GM21723 (cell line): ENCODE data around the gene TMPRSS2.

Experiments used
- ATAC-seq: cut with Tn5 transposase; IDR thresholded peaks from one replicate; pipeline ENCODE4 v1.9.1; 2021; ENCODE audit warnings: mild to moderate bottlenecking, moderate library complexity; ENCODE audit not compliant: unreplicated experiment

The TMPRSS2 gene

DNA sequence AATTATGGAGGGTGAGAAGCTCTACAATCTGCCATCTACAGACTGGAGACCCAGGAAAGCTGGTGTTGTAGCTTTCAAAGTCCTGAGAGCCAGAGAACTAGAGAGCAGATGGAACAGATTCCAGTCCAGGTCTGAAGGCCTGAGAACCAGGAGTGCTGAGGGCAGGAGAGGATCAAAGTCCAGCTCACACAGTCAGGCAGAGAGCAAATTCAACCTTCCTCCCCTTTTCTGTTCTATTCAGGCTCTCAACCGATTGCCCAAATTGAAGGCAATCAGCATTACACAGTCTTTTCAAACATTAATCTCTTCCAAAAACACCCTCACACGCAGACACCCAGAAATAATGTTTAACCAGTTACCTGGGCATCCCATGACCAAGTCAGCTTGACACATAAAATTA lies 2.5 kb upstream of the TMPRSS2 start:
- ATAC-seq = no peak

DNA sequence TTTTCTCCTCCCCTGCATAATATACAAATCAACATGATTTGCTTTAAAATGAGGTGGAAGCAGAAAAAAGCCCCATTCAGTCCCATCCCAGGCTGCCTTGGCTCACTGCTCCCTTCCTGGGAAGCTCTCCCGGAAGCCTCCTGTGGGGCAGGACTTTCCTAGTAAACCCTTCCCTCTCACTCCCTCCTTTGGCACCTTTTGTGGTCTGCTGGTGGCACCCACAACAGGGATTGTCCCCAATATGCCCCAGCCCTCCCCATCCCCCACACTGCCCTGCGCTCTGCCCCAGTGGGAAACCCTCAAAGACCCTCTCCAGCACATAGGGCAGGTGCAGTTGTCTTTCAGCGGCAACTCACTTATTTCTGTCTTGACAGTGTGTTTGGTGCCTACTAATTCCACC lies 1.8 kb upstream of the TMPRSS2 start:
- no peak for ATAC-seq

DNA sequence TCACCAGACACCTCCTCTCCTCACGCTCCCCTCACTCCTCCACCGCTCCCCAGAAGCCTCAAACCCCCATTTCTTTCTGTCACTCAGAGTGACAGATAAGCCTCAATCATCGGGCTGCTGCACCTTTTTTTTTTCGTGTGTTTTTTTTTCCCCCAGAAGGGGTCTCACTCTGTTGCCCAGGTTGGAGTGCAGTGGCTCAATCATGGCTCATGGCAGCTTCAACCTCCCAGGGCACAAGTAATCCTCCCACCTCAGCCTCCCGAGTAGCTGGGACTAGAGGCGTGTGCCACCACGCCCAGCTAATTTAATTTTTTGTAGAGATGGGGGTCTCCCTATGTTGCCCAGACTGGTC lies 1.2 kb upstream of the TMPRSS2 start:
- no peak for ATAC-seq

DNA sequence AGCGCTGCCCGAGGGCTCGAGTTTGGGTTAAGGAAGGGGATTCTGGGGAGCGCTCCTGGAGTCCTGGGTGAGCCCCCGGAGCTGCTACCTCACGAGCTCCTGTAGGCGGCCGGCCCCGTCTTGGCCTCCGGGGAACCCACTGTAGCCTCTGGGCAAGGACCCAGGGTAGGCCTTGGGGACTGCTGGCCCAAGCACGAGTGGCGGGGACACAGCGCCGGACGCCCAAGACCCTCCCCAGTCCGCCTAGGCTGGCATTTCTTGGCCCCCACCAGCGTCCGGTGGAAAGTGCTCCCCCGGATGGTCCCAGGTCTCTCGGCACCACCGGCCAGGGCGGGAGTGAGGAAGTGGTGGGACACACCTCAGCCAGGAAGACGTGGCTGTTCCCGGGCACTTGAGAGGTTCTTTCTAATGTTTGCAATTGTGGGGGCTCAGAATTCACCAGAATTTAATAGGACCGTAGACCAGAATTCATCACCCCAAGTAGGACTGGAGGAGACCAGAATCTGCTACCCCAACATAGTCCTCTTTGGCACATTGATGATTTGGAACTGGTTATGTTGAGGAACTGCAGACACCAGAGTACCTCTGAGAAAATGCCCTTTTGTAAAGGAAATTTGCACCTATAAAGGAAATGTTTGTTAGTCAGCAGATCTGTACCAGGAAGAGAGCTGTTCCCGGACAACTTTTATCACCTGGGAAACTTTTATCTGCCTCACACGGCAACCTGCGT lies 622 bp upstream of the TMPRSS2 start:
- ATAC-seq = no peak

DNA sequence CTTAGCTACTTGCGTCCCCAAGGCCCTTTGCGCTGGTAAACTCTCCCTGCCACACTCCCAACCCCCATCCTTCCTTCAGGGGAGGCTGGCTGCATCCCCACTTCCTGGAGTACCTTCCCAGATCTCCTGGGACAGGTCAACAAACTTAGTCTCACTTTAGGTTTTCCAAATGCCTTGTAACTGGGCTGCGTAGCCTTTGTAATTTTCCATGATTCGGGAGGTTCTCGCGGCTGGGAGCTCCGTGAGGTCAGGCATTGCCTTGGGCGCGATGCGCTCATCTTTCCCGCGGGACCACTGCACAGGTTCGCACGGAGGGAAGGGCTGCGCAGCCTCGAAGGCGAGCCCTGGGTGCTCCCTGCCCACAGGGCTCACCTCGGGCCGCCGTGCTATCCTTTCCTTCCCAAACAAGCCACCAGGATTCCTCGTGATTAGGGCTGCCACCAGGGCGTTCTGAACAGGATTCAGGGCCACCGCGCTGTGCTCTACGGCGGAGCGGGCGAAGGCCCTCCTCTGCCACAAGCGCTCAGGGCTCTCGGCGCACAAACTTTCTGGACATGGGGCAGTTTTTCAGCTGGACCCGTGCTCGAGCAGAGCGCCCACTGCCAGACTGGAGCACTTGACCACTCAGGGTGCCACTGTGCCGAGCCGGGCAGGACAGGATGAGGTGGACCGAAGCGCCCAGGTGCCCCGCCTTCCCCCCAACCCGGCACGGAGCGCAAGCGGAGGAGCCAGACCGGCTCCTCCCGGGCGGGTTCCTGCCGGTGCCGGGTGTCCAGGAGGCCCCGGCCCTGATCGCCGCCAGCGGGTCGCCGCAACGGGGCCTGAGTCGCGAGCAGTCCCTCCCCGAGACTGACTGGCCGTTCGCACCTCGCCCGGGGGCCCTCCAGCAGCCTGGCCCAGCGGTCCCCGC lies 1.1 kb downstream of the TMPRSS2 start:
- ATAC-seq = no peak

DNA sequence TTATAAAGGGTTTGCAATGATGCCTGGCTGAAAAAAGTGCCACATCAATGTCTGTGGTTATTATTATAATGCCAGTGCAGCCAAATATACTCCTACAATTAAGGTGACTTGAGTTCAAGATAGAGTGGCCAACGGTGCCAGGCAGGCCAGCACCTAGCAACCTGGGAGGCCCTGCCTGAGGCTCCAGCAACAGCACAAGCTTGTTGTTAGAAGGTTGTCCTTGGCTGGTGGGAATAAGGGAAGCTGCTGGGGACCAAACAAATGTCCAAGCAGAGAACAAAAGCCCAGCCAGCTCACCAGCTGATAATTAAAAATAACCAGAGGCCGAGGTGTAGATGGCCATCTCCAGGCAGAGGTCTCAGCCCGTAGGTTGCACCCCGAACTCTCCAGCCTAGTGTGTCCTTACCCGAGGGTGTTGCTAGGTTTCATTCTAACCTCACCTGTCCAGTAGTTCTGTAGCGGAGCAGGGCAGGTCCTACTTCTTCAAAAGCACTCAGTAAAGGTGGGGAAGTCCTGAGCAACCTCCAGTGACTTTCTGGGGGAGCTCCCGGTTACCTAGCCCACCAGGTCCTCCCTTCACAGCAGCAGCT lies 1.9 kb downstream of the TMPRSS2 start:
- no peak for ATAC-seq

DNA sequence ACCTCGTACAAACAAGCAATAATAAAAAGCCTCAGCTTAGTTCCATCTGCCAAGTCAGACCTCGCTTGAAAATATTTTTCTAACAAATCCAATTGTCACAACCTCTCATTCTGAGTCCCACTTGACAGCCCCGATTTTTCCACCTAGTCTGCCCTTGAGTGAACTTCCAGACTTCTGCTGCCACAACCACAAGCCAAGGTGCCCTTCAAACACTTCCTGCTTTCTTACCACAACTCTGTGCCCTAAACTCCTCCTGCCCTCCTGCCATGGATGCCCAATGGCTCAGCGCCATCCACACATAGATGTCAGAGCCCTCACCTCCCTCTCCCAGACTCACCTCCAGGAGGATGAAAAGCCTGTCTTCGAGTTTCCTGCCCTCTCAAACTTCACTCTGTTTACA lies 3.9 kb downstream of the TMPRSS2 start:
- no peak for ATAC-seq

DNA sequence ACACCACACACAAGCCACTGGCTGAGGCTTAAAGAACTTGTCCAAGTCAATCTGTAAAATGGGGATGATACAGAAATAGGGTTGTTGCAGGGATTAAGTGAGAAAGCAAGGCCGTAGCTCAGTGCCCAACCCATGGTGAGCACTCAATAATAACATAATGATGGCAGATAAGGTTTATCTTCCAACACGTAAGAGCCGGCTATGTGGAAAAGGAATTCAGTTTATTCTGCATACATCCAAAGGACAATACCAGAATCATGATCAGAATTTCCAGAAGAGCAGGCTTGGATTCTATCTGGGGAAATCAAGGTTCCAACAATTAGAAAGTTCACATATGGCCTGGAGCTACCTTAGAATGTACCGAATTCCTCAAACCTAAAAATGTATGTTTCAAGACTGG lies 4.6 kb downstream of the TMPRSS2 start:
- ATAC-seq = no peak

DNA sequence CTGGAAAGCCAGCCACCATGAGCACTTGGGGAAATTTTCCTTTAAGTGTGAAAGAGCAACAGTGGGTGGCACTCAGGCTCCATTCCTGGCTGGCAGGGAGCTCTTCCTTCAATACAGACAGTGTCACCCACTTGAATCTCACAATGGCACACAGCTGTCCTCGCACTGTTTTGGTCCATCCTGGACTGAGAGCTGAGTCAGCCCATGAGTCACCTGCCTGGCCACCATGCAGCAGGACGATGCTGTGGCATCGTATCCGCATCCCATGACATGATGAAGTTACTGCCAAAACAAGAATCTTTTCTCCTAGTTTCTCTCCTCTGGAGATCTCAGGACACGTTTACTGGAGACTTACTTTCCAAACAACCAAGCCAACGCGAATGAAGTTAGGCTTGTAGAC lies 6.0 kb downstream of the TMPRSS2 start:
- no peak for ATAC-seq

DNA sequence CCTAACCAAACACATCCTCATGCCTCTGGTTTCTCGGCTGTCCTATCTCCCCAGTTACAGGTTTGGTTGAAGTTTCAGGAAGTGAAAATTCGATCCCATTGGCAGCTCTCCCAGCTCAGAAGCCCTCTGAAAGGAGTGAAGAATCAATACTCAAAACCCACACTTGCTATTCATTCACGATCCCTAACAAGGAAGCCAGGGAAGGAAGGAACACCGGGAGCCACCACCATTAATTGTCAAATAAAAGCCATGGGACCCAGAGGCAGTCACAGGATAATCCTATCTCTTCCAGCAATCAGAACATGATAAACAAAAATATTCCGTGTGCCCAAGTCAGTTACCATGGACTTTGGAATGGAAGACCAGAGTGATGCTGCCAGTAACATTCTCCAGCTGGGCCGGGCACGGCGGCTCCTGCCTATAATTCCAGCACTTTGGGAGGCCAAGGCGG lies 7.0 kb downstream of the TMPRSS2 start:
- no peak for ATAC-seq

DNA sequence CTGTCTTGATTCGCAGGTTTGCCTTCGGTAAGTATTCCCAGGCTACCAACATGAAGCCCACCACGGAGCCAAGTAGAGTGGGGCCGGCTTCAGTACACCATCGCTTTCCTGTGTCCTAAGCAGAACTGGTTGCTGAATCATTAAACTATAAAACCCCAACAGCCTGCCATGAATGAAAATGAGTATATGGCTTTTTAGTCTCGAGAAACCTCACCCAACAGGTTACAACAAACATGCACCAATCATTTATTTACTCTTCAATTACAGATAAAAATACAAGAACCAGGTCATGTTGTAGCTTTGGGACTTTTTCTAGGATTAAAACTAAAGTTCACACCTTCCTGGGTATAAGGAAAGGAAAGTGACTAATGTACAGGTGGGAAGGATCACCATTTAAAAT lies 7.6 kb downstream of the TMPRSS2 start:
- ATAC-seq = no peak

DNA sequence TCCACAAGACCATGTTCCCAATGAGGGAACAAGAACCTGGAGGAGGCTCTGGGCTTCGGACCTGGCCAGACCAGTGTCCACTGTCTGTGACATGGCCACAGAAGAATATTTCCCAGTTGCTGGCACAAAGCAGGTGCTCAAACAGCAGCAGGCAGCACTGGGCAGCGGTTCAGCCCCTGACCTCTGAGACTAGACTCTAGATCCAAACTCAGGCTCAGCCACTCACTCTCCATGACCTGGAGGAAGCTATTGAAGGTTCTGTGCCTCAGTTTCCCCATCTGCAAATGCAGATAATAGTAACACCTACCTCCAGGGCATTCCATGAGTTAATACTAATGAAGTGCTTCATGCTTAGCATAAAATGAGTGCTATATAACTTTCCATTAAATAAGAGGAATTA lies 8.0 kb downstream of the TMPRSS2 start:
- ATAC-seq = no peak

DNA sequence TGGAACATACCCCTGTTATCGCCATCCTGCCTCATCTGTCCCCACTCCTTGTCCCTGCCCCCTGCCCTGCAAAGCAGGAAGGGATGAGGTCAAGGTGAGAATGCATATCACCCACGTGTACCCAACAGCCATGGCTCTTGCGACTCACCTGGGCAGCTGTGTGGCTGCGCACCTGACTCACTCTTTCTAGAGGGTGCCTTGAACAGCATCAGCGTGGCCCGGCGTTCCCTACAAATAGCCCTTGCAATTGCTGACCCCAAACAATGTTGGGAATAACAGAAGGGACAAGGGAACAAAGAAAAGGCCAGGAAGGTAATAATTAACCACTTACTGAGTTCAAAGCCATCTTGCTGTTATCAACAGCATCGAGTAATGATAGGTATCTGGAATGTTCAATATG lies 10.2 kb downstream of the TMPRSS2 start:
- ATAC-seq = no peak

DNA sequence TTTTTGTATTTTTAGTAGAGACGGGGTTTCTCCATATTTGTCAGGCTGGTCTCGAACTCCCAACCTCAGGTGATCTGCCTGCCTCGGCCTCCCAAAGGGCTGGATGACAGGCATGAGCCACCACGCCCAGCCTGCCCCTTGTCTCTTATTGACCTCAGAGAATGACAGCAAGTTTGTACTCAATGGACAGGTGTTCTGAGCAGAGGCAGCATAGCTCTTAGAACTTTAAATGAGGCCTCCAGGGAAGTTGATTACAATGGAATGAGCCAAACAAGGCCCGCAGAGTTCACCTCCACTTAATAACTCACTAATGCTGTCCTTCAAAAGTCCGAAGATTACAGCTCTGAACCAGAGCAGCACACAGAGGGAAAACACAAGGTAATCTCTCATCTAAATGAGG lies 10.9 kb downstream of the TMPRSS2 start:
- ATAC-seq = no peak

DNA sequence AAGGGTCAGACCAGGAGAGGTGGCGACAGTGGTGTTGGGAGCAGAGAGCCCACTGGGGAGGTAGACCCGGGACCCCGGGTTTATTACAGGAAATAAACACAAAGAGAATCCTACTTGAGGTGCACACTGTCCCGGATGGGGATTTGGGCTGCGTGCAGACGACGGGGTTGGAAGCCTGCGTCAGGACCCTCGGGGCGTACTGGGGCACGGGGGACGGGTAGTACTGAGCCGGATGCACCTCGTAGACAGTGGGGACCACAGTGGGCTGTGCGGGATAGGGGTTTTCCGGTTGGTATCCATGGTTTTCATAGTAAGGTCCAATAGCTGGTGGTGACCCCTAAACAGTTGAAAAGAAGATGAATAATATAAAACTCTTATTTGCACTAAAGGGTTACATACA lies 13.7 kb downstream of the TMPRSS2 start:
- no peak for ATAC-seq

DNA sequence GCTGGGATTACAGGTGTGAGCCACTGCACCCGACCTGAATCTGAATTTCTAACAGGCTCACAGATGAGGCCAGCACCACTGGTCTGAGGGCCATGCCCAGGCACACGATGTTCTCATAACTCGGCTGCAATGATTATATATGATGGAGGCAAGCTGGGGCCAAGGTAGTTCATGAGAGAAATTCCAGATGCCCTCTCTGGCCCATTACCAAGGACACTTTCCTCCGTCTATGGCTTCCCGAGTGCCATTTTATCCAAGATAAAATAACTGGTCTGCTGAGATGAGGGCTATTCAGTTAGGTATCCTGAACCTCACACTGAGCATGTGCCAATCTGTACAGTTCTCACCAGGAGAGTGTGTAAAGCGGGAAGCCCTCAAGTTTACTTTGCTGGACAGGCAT lies 16.5 kb downstream of the TMPRSS2 start:
- ATAC-seq = no peak

DNA sequence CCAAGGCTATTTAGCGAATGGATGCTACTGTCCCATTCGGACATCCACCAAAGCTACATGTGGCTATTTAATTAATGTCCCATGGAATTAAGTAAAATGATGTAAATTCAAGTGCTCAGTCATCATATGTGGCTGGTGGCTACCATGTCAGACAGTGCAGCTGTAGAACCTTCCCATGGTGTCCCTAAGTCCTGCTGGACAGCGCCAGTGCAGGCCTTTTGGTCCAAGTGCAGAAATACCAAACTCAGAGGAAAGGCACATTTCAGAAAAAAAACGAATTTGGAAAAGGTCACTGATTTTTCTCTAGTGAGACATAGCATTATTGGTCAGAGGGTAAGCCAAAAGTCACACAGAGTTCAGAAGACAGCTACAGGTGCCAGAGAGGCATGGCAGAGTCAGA lies 17.6 kb downstream of the TMPRSS2 start:
- no peak for ATAC-seq

DNA sequence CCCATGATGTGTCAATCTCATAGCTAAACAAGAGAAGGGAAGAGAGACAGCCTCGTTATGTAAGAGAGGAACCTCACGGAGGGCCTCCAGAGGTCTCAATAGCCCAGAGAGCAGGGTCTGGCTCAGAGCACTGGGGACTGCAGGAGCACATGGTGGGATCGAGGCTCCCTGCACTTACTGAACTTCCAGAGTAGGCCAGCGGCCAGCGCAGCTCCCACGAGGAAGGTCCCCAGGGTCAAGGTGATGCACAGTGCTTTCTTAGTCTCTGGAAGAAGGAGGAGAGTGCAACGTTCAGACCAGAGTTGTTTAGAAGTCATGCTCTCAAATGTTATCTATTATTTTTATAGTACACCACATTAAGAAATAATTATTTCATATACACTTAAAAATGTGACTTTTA lies 18.6 kb downstream of the TMPRSS2 start:
- no peak for ATAC-seq

DNA sequence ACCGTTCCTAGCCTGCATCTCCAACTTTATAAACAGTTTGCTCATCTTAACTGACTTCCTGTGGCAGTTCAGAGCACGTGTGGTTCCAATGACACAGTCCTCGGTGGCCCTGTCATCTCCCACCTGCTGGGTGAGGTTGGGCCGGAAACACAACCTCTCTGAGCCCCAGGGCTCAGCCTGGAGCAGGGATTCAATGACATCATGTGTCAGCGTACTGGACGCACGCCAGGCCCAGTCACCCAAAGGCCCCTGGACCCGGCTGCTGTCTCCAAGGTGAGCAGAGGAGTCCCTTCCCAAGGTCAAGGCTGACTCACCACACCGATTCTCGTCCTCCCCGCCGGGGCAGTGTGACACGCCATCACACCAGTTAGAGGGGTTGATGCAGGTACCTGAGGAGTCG lies 19.9 kb downstream of the TMPRSS2 start:
- no peak for ATAC-seq

DNA sequence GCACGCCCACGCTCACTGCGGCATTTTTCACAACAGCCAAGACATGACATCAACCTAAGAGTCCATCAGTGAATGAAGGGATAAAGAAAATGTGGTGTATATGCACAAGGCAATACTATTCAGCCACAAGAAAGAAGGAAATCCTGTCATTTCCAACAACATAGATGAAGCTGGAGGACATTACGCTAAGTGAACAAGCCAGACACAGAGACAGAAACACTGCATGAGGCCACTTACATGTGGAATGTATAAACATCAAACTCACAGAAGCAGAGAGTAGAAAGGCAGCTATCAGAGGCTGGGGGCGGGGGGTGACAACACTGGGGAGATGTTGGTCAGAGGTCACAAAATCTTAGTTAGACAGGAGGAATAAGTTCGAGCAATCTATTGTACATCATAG lies 20.9 kb downstream of the TMPRSS2 start:
- ATAC-seq = no peak

DNA sequence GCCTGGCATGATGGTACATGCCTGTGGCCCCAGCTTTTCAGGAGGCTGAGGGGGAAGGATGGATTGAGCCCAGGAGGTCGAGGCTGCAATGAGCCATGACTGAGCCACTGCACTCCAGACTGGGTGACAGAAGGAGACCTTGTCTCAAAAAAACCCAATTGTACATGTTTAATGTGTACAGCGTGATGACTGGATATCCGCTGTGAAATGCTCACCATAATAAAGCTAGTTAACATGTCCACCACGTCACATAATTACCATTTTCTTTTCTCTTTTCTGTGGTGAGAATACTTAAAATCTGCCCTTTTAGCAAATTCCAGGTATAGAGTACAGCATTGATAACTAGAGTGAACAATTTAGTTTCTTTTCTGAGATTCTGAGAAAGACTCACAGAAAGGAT lies 24.0 kb downstream of the TMPRSS2 start:
- ATAC-seq = no peak

DNA sequence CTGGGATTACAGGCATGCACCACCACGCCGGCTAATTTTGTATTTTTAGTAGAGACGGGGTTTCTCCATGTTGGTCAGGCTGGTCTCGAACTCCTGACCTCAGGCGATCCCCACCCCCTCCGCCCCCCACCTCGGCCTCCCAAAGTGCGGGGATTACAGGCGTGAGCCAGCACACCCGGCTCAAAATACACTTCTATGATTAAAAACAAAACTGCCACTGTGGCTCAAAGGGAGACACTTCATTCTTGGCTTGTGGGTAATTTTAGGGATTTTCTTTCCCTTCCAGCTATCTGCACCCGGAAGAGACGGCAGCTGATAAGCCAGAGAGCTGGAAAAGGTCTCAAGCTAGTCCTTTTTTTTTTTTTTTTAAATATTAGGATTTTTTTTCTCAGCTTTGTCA lies 24.5 kb downstream of the TMPRSS2 start:
- ATAC-seq = no peak
